GM12872 (cell line): ENCODE measurements around the gene DAB2IP.

ENCODE experiments used
- TF ChIP-seq, protein P1 (sequence below): IDR thresholded peaks from 3 replicates; pipeline ENCODE4 v1.5.1; 2011; ENCODE audit warnings: low read depth, mild to moderate bottlenecking, low read length, moderate library complexity; ENCODE audit not compliant: insufficient read depth

Gene DAB2IP

DNA sequence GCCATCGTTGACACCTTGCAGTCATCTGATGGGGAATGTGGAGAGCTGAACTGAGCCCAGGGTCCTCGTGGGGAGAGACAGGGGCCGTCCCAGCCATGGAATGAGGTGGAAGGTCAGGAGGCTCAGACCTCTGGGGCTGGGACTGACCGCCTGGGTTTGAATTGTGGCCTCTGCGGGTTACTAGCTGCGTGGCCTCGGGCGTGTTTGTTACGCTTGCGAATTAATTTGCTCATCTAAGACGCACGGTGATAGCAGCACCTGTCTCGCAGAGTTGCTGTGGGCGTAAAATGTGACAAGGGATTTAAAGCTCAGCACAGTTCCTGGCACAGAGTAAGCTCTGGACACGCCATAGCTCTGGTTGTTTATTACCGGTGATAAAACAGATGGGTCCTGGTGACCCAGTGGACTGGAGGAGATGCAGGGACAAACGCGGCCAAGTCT lies 19.4 kb upstream of the DAB2IP start:
- TF ChIP-seq, protein P1, sequence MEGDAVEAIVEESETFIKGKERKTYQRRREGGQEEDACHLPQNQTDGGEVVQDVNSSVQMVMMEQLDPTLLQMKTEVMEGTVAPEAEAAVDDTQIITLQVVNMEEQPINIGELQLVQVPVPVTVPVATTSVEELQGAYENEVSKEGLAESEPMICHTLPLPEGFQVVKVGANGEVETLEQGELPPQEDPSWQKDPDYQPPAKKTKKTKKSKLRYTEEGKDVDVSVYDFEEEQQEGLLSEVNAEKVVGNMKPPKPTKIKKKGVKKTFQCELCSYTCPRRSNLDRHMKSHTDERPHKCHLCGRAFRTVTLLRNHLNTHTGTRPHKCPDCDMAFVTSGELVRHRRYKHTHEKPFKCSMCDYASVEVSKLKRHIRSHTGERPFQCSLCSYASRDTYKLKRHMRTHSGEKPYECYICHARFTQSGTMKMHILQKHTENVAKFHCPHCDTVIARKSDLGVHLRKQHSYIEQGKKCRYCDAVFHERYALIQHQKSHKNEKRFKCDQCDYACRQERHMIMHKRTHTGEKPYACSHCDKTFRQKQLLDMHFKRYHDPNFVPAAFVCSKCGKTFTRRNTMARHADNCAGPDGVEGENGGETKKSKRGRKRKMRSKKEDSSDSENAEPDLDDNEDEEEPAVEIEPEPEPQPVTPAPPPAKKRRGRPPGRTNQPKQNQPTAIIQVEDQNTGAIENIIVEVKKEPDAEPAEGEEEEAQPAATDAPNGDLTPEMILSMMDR = no peak

DNA sequence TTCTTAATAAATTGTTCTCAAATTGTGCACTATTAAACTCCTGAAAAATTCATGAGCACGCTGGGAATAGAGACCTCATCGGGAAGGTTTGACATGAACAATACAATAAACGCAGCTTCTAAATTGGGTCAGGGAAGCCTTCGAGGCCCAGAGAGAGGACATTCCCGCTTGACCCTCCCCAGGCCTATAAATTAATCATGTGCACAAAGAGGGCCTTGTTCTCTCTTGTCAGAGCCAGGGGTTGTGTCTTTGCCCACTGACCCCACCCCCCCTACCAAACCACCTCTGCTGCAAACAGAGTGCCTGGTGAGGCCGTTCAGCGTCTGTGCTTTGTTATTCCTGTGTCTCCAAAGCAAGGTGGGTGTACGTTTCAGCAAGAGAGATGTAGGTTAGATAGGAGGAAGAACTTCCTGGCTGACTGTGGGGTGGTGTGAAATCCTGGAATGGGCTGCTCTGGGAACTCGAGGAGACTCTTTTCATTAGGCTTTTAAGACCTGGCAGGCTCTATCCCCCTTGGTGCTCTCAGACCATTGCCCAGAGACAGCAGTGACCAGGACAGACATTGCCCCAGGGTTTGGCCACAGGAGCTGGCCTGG lies 18.2 kb upstream of the DAB2IP start:
- TF ChIP-seq, protein P1 = no peak

- TF ChIP-seq, protein P1 = no peak
Measured at GRCh38 chr9:121633736-121634135, 17.7 kb upstream of the DAB2IP start.

GRCh38 chr9:121634329-121635261 lies 16.8 kb upstream of the DAB2IP start:
- TF ChIP-seq, protein P1 = peak; percentile 52

DNA sequence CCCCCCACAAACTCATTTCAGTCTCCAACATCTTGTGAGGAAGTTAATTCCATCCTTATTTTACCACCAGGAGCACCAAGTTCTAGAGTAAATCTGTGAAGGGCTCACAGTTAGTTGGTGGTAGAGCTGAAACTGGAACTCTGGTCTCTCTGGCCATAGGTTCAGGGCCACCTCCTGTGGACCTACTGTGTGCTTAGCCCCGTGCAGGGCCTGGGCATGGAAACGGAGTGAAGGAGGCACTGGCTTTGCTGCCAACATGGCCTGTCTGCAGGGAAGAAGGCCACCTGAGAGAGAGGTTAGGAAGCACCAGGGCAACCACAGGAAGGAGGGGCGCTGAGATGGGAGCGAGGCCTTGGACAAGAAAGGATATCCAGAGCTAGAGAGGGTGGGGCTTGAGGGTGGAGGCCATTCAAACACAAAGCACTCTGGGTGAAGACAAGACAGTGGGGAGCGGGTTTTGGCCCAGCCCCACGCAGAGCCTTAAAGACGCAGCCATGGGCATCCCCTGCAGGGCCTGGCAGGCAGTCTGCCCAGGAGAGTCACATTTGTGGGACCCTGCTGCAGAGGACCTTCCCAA lies 16.0 kb upstream of the DAB2IP start:
- TF ChIP-seq, protein P1 = no peak

- TF ChIP-seq, protein P1 = no peak
Measured at GRCh38 chr9:121636341-121636865, 15.0 kb upstream of the DAB2IP start.
